Measurements from ENCODE around the gene RAB40B.

The RAB40B gene

DNA sequence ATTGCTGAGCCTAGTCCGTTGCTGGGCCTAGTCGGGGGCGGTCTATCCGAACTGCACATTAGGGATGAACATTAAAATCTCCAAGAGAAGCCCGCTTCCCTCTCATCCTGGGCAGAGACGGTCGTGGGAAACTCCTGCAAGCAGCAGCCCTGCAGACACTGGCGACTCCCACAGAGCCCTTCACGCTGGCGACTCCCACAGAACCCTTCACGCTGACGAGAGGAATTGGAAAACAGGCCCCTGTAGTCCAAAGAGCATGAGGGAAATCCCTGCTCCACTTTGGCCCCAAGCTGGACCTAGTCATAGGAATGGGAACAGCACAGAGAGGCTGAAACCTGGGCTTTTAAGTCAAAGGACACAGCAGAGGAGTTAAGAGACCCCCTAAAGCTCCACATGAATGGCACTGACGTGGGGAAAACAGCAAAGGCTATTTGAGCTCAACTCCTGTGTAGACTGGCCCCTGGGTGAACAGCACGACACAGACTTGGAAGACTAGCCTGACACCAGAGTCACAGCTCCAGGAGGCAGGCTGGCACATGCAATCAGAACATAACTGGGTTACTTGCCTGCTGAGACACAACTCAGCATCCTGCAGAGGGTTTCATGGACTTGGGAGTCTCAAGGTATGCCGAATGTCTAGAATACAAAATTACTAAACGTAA, 92.4 kb downstream of the RAB40B start:
- Mint-ChIP-seq H3K4me1 (peaks cover 8% of the 10 kb centered on the region), H3K9me3 (no peaks in the 10 kb centered on the region), H3K36me3 (peaks cover 33% of the 10 kb centered on the region), H3K4me3 (no peak overlapping the region), H3K27me3 (no peaks in the 10 kb centered on the region), H3K27ac (no peak overlapping the region)
- ATAC-seq (ENCODE audit: low read depth) (no peak), DNase-seq (ENCODE audit: low spot score in 2 of 2) (no peak)
